ENCODE measurements around the gene PRM1. TPM values are rescaled to one million over a fixed set of nuclear protein-coding genes. Genes with fewer than 3 reads are reported as not detected.
A peak's percentile ranks its signal among the peaks of the same experiment; 100 is the strongest.

The PRM1 gene
- total and polyA plus RNA-seq, 2 of the 13 experiments (the other 11 are each of a cell fraction or from before 2014, with no cell fraction given): not detected

DNA sequence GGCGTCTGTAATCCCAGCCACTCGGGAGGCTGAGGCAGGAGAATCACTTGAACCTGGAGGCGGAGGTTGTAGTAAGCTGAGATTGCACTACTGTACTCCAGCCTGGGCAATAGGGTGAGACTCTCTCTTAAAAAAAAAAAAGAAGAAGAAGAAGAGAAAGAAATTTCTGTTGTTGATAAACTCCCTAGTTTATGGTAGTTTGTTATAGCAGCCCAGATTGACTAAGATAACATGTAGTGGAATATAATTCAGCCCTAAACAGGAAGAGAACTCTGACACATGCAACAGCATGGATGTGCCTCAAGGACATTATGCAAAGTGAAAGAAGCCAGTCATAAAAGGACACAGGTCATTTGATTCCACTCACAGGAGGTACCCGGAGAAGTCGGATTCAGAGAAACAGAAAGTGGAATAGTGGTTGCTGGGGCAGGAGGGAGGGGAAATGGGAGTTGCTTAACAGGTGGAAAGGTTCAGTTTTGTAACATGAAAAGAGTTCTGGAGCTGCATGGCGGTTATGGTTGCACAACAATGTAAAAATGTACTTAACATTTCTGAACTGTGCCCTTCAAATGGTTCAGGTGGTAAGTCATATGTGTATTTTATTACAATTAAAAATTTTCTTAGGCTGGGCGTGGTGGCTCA, 26.0 kb upstream of the PRM1 start (continued):
- TF ChIP-seq, protein P1, sequence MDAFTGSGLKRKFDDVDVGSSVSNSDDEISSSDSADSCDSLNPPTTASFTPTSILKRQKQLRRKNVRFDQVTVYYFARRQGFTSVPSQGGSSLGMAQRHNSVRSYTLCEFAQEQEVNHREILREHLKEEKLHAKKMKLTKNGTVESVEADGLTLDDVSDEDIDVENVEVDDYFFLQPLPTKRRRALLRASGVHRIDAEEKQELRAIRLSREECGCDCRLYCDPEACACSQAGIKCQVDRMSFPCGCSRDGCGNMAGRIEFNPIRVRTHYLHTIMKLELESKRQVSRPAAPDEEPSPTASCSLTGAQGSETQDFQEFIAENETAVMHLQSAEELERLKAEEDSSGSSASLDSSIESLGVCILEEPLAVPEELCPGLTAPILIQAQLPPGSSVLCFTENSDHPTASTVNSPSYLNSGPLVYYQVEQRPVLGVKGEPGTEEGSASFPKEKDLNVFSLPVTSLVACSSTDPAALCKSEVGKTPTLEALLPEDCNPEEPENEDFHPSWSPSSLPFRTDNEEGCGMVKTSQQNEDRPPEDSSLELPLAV (CRISPR knock-in tag; conservative IDR thresholded peaks at IDR 0.05; ENCODE audit: low read depth): no peak
- TF ChIP-seq RFXANK (CRISPR knock-in tag; IDR thresholded peaks at IDR 0.05): peak; percentile 80; the same call in 1 of the 2 replicates
- no peak for TF ChIP-seq ZNF672 (CRISPR knock-in tag; IDR thresholded peaks at IDR 0.05)
- TF ChIP-seq GATAD1 (CRISPR knock-in tag; IDR thresholded peaks at IDR 0.05): peak; percentile 52; the same call in 1 of the 2 replicates
- TF ChIP-seq PITX1 (CRISPR knock-in tag; IDR thresholded peaks at IDR 0.05): peak; percentile 7; the same call in 1 of the 2 replicates
- no peak for TF ChIP-seq CBX2 (IDR thresholded peaks at IDR 0.05; ENCODE audit: low read depth, low read length)
- no peak for TF ChIP-seq CBX2 (CRISPR knock-in tag; IDR thresholded peaks at IDR 0.05; ENCODE audit: low read depth)
- no peak for TF ChIP-seq SRSF1 (optimal IDR thresholded peaks at IDR 0.05; ENCODE audit: low read depth, low read length)
- no peak for TF ChIP-seq TCF7L2 (IDR thresholded peaks at IDR 0.05; ENCODE audit: low read depth, low read length)
- TF ChIP-seq ZNF652 (CRISPR knock-in tag; IDR thresholded peaks at IDR 0.05; ENCODE audit: borderline replicate concordance, low read depth): 0 out of 2 replicates have a peak, but pooled peaks have one; percentile 5
- TF ChIP-seq, protein P2, sequence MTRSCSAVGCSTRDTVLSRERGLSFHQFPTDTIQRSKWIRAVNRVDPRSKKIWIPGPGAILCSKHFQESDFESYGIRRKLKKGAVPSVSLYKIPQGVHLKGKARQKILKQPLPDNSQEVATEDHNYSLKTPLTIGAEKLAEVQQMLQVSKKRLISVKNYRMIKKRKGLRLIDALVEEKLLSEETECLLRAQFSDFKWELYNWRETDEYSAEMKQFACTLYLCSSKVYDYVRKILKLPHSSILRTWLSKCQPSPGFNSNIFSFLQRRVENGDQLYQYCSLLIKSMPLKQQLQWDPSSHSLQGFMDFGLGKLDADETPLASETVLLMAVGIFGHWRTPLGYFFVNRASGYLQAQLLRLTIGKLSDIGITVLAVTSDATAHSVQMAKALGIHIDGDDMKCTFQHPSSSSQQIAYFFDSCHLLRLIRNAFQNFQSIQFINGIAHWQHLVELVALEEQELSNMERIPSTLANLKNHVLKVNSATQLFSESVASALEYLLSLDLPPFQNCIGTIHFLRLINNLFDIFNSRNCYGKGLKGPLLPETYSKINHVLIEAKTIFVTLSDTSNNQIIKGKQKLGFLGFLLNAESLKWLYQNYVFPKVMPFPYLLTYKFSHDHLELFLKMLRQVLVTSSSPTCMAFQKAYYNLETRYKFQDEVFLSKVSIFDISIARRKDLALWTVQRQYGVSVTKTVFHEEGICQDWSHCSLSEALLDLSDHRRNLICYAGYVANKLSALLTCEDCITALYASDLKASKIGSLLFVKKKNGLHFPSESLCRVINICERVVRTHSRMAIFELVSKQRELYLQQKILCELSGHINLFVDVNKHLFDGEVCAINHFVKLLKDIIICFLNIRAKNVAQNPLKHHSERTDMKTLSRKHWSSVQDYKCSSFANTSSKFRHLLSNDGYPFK (CRISPR knock-in tag; IDR thresholded peaks at IDR 0.05; ENCODE audit: borderline replicate concordance): no peak
- peak; percentile 66 for TF ChIP-seq ASH2L (IDR thresholded peaks at IDR 0.05; ENCODE audit: insufficient read length, low read depth, low read length)
- no peak for TF ChIP-seq ZNF282 (IDR thresholded peaks at IDR 0.05; ENCODE audit: partially characterized antibody)
- TF ChIP-seq NCOA1 (CRISPR knock-in tag; IDR thresholded peaks at IDR 0.05): peak; percentile 87; the same call in 1 of the 2 replicates
- TF ChIP-seq CHD4 (IDR thresholded peaks at IDR 0.05; ENCODE audit: borderline replicate concordance, low read length): peak; percentile 57; the same call in 1 of the 2 replicates
- TF ChIP-seq, protein P3, sequence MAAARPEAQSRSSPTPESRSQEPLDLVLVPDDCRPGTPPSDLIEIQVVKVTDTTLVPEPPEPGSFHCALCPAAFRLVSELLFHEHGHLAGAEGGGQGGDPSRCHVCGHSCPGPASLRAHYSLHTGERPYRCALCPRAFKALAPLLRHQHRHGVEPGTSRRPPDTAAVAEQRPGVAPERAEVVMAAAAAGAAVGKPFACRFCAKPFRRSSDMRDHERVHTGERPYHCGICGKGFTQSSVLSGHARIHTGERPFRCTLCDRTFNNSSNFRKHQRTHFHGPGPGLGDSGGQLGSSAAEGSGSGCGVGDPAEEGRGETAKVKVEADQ (CRISPR knock-in tag; IDR thresholded peaks at IDR 0.05; ENCODE audit: borderline replicate concordance): no peak
- TF ChIP-seq MIXL1 (CRISPR knock-in tag; IDR thresholded peaks at IDR 0.05): no peak
- TF ChIP-seq ZNF747 (CRISPR knock-in tag; IDR thresholded peaks at IDR 0.05; ENCODE audit: borderline replicate concordance): peak; percentile 59; the same call in 1 of the 2 replicates
- TF ChIP-seq ZNF432 (CRISPR knock-in tag; IDR thresholded peaks at IDR 0.05; ENCODE audit: borderline replicate concordance): no peak
- TF ChIP-seq, protein P4, sequence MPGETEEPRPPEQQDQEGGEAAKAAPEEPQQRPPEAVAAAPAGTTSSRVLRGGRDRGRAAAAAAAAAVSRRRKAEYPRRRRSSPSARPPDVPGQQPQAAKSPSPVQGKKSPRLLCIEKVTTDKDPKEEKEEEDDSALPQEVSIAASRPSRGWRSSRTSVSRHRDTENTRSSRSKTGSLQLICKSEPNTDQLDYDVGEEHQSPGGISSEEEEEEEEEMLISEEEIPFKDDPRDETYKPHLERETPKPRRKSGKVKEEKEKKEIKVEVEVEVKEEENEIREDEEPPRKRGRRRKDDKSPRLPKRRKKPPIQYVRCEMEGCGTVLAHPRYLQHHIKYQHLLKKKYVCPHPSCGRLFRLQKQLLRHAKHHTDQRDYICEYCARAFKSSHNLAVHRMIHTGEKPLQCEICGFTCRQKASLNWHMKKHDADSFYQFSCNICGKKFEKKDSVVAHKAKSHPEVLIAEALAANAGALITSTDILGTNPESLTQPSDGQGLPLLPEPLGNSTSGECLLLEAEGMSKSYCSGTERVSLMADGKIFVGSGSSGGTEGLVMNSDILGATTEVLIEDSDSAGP (CRISPR knock-in tag; IDR thresholded peaks at IDR 0.05; ENCODE audit: borderline replicate concordance): no peak
- no peak for TF ChIP-seq ZNF720 (CRISPR knock-in tag; IDR thresholded peaks at IDR 0.05)
- 0 out of 2 replicates have a peak, but pooled peaks have one; percentile 22 for TF ChIP-seq NFKB2 (CRISPR knock-in tag; IDR thresholded peaks at IDR 0.05; ENCODE audit: borderline replicate concordance)
- TF ChIP-seq, protein P5, sequence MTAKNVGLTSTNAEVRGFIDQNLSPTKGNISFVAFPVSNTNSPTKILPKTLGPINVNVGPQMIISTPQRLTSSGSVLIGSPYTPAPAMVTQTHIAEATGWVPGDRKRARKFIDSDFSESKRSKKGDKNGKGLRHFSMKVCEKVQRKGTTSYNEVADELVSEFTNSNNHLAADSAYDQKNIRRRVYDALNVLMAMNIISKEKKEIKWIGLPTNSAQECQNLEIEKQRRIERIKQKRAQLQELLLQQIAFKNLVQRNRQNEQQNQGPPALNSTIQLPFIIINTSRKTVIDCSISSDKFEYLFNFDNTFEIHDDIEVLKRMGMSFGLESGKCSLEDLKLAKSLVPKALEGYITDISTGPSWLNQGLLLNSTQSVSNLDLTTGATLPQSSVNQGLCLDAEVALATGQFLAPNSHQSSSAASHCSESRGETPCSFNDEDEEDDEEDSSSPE (CRISPR knock-in tag; IDR thresholded peaks at IDR 0.05): peak; percentile 75
